ENCODE data around the gene FAM20A. TPM values are rescaled to one million over a fixed set of nuclear protein-coding genes. Genes with fewer than 3 reads are reported as not detected.
A peak's percentile ranks its signal among the peaks of the same experiment; 100 is the strongest.

Gene FAM20A
- total RNA-seq, 2 donors from 2014 or later: 0.42 TPM; not detected in 1

- ATAC-seq: no peak
- H3K27me3 Mint-ChIP-seq: peaks cover 48% of the 10 kb centered on the region
- H3K27ac Mint-ChIP-seq: no peak overlapping the region
These were observed 1.9 kb upstream of the FAM20A start for GRCh38 chr17:68603027-68603426.

GRCh38 chr17:68602289-68602688 is 1.1 kb upstream of the FAM20A start:
- H3K36me3 Mint-ChIP-seq (ENCODE audit: low read depth): peaks cover 5% of the 10 kb centered on the region
- H3K4me3 Mint-ChIP-seq: peak overlapping the region; percentile 76
- peaks cover 7% of the 10 kb centered on the region for H3K4me1 Mint-ChIP-seq
- DNase-seq (no peak), ATAC-seq (no peak)
- peaks cover 55% of the 10 kb centered on the region for H3K27me3 Mint-ChIP-seq
- no peaks in the 10 kb centered on the region for H3K9me3 ChIP-seq (ENCODE audit: control insufficient read depth, low read length, poor library complexity, severe bottlenecking)
- H3K27ac Mint-ChIP-seq: no peak overlapping the region

More at GRCh38 chr17:68603027-68603426, 1.9 kb upstream of the FAM20A start:
- H3K9me3 ChIP-seq (ENCODE audit: control insufficient read depth, low read length, poor library complexity, severe bottlenecking): no peaks in the 10 kb centered on the region
- Mint-ChIP-seq H3K36me3 (ENCODE audit: low read depth) (peaks cover 5% of the 10 kb centered on the region), H3K4me1 (peaks cover 7% of the 10 kb centered on the region), H3K4me3 (no peak overlapping the region)
- no peak for DNase-seq

DNA sequence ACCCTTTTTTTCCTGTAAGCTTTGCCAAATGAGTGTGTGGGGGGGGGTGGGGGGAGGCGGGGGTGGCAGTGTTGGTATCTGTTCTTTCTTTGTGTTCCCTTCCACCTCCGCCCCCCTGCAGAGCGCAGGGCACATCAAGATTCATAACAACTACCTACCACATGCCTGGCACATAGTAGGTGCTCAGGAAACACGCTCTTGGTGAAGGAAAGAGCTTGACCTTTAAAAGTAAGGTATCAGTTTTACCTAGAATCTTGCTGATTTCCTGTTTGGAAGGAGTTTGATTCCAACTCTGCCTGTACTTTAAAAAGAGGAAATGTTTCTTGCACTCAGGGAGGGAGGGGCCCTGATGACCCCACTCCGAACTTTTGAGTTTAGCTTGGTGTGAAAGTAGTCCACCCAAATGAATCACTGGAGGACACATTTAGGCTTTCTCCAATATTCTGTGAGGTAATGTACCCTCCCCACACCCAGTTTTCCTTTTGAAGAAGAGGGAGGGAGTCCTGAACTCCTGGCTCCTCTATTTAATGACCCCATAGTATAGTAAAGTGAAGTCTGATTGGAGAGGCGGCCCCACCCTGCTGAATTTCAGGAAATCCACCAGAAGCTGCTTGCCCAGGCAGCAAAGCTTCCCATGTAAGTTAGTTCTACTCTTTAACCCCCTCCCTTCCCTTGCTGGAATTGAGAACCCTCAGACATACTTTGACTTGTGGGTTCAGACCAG is 560 bp upstream of the FAM20A start:
- H3K27ac Mint-ChIP-seq: no peak overlapping the region
- H3K27me3 Mint-ChIP-seq: peaks cover 61% of the 10 kb centered on the region
- peaks cover 7% of the 10 kb centered on the region for H3K4me1 Mint-ChIP-seq
- DNase-seq: no peak
- H3K9me3 ChIP-seq (ENCODE audit: control insufficient read depth, low read length, poor library complexity, severe bottlenecking): no peaks in the 10 kb centered on the region
- H3K4me3 Mint-ChIP-seq: peak overlapping the region; percentile 76
- peaks cover 5% of the 10 kb centered on the region for H3K36me3 Mint-ChIP-seq (ENCODE audit: low read depth)
- ATAC-seq: no peak

DNA sequence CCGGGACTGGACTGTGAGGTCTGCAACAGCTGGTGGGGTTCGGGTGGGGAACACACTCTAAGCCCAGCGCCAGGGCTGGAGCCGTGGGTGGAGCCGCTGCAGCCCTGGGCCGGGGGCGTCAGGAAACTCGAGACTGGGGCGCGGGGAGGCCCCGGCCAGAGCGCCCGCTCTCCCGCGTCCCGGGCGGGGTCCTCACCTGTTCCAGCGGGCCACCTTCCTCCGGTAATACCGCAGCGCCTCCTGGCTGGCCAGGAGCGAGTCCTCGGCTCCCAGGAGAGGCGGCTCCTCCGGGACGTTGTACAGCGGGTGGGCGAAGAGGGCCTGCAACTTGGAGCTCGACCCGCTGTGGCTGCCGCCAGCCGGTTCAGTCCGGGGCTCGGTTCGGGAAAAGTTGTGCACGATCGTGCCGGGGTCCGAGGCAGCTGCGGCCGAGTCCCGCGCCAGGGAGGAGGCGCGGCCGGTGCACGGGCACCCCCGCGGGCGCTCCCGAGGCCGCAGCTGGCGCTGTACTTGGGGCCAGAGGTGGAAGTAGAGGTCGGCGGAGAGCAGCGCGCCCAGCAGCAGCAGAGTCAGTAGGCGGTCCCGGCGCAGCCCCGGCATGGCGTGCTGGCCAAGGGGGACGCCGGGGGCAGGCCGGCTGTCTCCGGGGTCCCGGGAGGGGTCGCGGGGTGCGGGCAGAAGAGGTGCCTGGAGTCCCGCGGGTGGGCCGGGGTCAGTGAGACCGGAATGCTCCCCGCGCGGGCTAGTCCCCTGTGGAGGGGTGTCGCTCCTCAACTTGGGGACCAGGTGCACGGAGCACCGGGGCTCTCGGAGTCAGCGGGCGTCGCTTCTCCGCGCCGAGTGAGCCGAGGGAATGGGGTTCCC is 868 bp downstream of the FAM20A start:
- no peak overlapping the region for H3K27ac Mint-ChIP-seq
- H3K4me3 Mint-ChIP-seq: peak overlapping the region; percentile 89
- H3K9me3 ChIP-seq (ENCODE audit: control insufficient read depth, low read length, poor library complexity, severe bottlenecking): no peaks in the 10 kb centered on the region
- peaks cover 5% of the 10 kb centered on the region for H3K36me3 Mint-ChIP-seq (ENCODE audit: low read depth)
- ATAC-seq: peak; percentile 36
- no peak for DNase-seq
- H3K27me3 Mint-ChIP-seq: peaks cover 75% of the 10 kb centered on the region
- H3K4me1 Mint-ChIP-seq: peaks cover 15% of the 10 kb centered on the region

- H3K9me3 ChIP-seq (ENCODE audit: control insufficient read depth, low read length, poor library complexity, severe bottlenecking): no peaks in the 10 kb centered on the region
- no peak for DNase-seq
These were observed 1.6 kb downstream of the FAM20A start for GRCh38 chr17:68599552-68600066.

GRCh38 chr17:68599091-68599490 is 2.1 kb downstream of the FAM20A start:
- peaks cover 5% of the 10 kb centered on the region for H3K36me3 Mint-ChIP-seq (ENCODE audit: low read depth)
- peaks cover 87% of the 10 kb centered on the region for H3K27me3 Mint-ChIP-seq
- peaks cover 15% of the 10 kb centered on the region for H3K4me1 Mint-ChIP-seq
- no peaks in the 10 kb centered on the region for H3K9me3 ChIP-seq (ENCODE audit: control insufficient read depth, low read length, poor library complexity, severe bottlenecking)
- H3K4me3 Mint-ChIP-seq: no peak overlapping the region
- ATAC-seq: no peak
- H3K27ac Mint-ChIP-seq: no peak overlapping the region
- no peak for DNase-seq

More at GRCh38 chr17:68599552-68600066, 1.6 kb downstream of the FAM20A start:
- peak overlapping the region; percentile 89 for H3K4me3 Mint-ChIP-seq
- H3K27me3 Mint-ChIP-seq: peaks cover 82% of the 10 kb centered on the region
- H3K27ac Mint-ChIP-seq: no peak overlapping the region
- no peak for ATAC-seq
- peaks cover 15% of the 10 kb centered on the region for H3K4me1 Mint-ChIP-seq
- peaks cover 5% of the 10 kb centered on the region for H3K36me3 Mint-ChIP-seq (ENCODE audit: low read depth)

DNA sequence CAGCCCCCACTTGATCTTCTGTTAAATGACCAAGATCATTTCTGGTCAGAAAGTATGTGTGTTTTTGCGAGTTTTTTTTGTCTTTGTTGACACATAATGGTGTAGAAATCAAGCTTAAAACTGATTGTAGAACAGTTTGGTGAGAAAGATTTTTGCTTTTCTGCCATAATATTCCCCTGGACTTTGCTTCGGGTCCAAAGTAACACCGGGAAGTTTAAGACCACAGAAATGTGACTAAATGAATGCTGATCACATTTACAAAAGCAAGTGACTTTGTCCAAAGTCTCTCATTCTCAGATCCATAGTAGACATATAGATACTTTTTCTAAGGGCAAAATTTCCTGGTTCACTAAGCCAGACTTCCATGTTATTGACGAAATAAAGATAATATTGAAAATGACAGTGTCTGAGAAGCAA is 2.6 kb downstream of the FAM20A start:
- ATAC-seq (no peak), DNase-seq (no peak)
- H3K9me3 ChIP-seq (ENCODE audit: control insufficient read depth, low read length, poor library complexity, severe bottlenecking): no peaks in the 10 kb centered on the region
- no peak overlapping the region for H3K4me3 Mint-ChIP-seq
- H3K36me3 Mint-ChIP-seq (ENCODE audit: low read depth): peaks cover 4% of the 10 kb centered on the region
- peaks cover 88% of the 10 kb centered on the region for H3K27me3 Mint-ChIP-seq
- peaks cover 15% of the 10 kb centered on the region for H3K4me1 Mint-ChIP-seq
- no peak overlapping the region for H3K27ac Mint-ChIP-seq

DNA sequence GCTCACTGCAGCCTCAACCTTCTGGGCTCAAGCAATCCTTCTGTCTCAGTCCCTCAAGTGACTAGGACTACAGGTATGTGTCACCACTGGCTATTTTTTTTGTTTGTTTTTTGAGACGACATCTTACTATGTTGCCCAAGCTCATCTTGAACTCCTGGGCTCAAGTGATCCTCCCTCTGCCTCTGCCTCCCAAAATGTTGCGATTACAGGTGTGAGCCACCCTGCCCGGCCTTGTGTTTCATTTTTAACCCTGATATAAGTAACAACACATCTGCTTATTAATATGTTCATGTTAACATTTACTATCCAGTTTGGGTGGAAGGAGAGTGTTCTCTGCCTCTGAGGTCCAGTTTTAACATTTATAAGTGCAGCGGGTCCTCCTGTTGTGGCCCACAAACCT is 3.1 kb downstream of the FAM20A start:
- ATAC-seq (no peak), DNase-seq (no peak)
- H3K4me1 Mint-ChIP-seq: peaks cover 15% of the 10 kb centered on the region
- H3K27ac Mint-ChIP-seq: no peak overlapping the region
- peaks cover 88% of the 10 kb centered on the region for H3K27me3 Mint-ChIP-seq
- peaks cover 2% of the 10 kb centered on the region for H3K36me3 Mint-ChIP-seq (ENCODE audit: low read depth)
- no peak overlapping the region for H3K4me3 Mint-ChIP-seq
- no peaks in the 10 kb centered on the region for H3K9me3 ChIP-seq (ENCODE audit: control insufficient read depth, low read length, poor library complexity, severe bottlenecking)

GRCh38 chr17:68596411-68596945 is 4.7 kb downstream of the FAM20A start:
- no peak for DNase-seq
- no peak for ATAC-seq
- peaks cover 2% of the 10 kb centered on the region for H3K36me3 Mint-ChIP-seq (ENCODE audit: low read depth)
- H3K4me3 Mint-ChIP-seq: no peak overlapping the region
- no peaks in the 10 kb centered on the region for H3K9me3 ChIP-seq (ENCODE audit: control insufficient read depth, low read length, poor library complexity, severe bottlenecking)
- peaks cover 88% of the 10 kb centered on the region for H3K27me3 Mint-ChIP-seq
- H3K4me1 Mint-ChIP-seq: peaks cover 13% of the 10 kb centered on the region
- no peak overlapping the region for H3K27ac Mint-ChIP-seq

DNA sequence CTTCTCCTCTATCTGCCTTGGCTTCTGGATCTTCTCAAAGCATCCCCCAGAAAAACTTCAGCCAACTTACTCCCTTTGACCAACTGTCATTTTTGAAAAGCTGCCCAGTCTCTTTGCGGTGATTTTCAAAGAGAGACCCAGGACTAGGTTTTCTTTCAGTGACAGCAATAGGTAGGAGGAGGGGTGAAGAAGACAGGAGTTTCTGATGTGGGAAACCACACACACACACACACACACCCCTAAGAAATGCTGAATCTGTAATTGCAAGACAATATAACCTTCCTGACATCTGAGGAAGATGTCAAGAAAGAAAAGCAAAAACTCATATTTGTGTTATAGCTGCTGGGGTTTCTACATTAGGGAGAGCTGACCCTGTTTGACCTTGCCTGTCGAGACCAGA is 5.2 kb downstream of the FAM20A start:
- ATAC-seq: peak; percentile 60
- H3K4me1 Mint-ChIP-seq: peaks cover 9% of the 10 kb centered on the region
- no peak for DNase-seq
- no peaks in the 10 kb centered on the region for H3K9me3 ChIP-seq (ENCODE audit: control insufficient read depth, low read length, poor library complexity, severe bottlenecking)
- peaks cover 89% of the 10 kb centered on the region for H3K27me3 Mint-ChIP-seq
- no peak overlapping the region for H3K27ac Mint-ChIP-seq
- peak overlapping the region; percentile 31 for H3K4me3 Mint-ChIP-seq
- H3K36me3 Mint-ChIP-seq (ENCODE audit: low read depth): peaks cover 2% of the 10 kb centered on the region

DNA sequence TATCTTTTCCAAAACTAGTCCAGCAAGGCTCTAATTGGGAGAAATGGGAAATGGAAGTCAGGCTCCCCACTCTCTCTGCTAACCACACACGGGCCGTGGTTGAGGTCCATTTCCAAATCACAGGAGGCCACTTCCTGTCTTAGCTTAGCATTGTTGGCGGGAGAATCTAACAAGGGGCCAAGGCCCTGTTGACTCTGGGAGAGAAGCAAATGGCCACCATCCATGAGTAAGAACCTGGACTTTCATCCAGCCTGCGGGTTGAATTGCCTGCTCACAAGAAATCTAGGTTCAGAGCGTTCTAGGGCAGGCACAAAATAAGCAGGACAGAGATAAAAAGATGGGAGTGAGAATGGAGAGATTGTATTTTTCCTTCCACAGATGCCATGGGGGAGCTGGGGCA is 5.7 kb downstream of the FAM20A start:
- peaks cover 94% of the 10 kb centered on the region for H3K27me3 Mint-ChIP-seq
- ATAC-seq (no peak), DNase-seq (no peak)
- no peak overlapping the region for H3K27ac Mint-ChIP-seq
- H3K9me3 ChIP-seq (ENCODE audit: control insufficient read depth, low read length, poor library complexity, severe bottlenecking): no peaks in the 10 kb centered on the region
- H3K4me3 Mint-ChIP-seq: no peak overlapping the region
- H3K4me1 Mint-ChIP-seq: peaks cover 9% of the 10 kb centered on the region
- peaks cover 5% of the 10 kb centered on the region for H3K36me3 Mint-ChIP-seq (ENCODE audit: low read depth)

DNA sequence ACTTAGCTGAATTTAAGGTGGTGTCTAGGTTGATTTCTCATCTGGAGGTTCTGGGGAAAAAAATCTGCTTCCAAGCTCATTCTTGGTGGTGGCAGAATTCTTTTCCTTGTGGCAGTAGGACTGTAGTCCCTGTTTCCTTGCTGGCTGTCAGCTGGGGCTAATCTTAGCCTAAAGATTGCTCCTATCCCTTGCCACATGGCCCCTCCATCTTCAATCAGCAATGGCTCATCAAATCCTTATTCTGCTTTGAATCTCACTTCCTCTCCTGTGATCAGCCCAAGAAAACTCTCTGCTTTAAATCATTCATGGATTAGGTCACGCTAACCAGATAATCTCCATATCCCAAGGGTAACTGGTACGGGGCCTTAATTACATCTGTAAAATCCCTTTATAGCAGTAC is 6.6 kb downstream of the FAM20A start:
- Mint-ChIP-seq H3K36me3 (ENCODE audit: low read depth) (peaks cover 3% of the 10 kb centered on the region), H3K4me3 (no peak overlapping the region), H3K27ac (no peak overlapping the region), H3K27me3 (peaks cover 90% of the 10 kb centered on the region), H3K4me1 (peaks cover 7% of the 10 kb centered on the region)
- DNase-seq (no peak), ATAC-seq (no peak)
- H3K9me3 ChIP-seq (ENCODE audit: control insufficient read depth, low read length, poor library complexity, severe bottlenecking): no peaks in the 10 kb centered on the region

Data from T-helper 17 cell (primary cell).